ENCODE measurements around the gene RAD21L1. TPM values are rescaled to one million over a fixed set of nuclear protein-coding genes. Genes with fewer than 3 reads are reported as not detected.
"Not testable (repeated sequence)": the region's sequence is repeated elsewhere in the genome, so short reads cannot be mapped to it uniquely, and the experiment has no call there.

RAD21L1 gene
- total RNA-seq, 1 donor from 2014 or later, result not detected

DNA sequence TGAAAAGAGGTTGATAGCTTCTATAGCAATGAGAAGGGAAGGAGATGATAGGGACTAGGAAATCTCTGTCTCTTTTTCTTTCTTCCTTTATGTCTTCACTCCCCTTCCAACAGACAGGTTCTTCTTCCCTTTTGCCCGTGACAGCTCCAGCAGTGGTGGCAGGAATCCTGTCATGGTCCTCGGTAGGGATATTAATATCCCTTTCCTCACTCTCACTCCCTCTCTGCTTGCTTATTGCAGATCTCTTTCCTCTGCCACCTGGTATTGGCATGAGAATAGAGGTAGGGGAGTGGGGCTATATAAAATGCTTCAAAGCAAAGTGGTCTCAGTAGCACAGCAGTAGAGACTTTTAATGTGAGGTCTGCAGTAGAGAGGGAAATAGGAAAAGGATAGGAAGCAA, 19.7 kb downstream of the RAD21L1 start:
- no peaks in the 10 kb centered on the region for H3K9me3 Mint-ChIP-seq
- peaks cover 7% of the 10 kb centered on the region for H3K4me1 Mint-ChIP-seq

DNA sequence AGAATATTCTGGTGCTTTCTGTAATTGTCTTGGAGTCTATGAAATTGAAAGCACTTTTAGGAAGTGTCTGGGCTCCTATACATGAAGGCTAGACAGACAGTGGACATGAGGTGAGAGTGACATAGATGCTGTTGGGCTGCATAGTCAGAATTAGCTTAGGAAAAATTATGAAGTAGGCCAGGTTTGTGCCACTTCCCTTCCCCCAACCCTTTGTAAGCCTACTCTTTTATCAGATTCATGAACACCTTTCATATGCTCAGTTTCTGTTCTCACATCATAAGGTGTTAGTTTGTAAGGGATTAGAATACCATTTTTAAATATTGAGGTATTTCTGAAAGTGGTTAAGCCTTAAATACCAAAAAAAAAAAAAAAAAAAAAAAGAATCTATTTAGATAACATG, 21.8 kb downstream of the RAD21L1 start:
- no peaks in the 10 kb centered on the region for H3K36me3 Mint-ChIP-seq (ENCODE audit: low read depth)
- peaks cover 23% of the 10 kb centered on the region for H3K27me3 Mint-ChIP-seq (ENCODE audit: low read depth)
- H3K27ac Mint-ChIP-seq (ENCODE audit: unreplicated experiment), result no peak overlapping the region
- TF ChIP-seq, protein P1, sequence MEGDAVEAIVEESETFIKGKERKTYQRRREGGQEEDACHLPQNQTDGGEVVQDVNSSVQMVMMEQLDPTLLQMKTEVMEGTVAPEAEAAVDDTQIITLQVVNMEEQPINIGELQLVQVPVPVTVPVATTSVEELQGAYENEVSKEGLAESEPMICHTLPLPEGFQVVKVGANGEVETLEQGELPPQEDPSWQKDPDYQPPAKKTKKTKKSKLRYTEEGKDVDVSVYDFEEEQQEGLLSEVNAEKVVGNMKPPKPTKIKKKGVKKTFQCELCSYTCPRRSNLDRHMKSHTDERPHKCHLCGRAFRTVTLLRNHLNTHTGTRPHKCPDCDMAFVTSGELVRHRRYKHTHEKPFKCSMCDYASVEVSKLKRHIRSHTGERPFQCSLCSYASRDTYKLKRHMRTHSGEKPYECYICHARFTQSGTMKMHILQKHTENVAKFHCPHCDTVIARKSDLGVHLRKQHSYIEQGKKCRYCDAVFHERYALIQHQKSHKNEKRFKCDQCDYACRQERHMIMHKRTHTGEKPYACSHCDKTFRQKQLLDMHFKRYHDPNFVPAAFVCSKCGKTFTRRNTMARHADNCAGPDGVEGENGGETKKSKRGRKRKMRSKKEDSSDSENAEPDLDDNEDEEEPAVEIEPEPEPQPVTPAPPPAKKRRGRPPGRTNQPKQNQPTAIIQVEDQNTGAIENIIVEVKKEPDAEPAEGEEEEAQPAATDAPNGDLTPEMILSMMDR (conservative IDR thresholded peaks at IDR 0.05), result no peak
- DNase-seq (ENCODE audit: low read depth, low spot score), result no peak
- no peak overlapping the region for H3K4me3 Mint-ChIP-seq
- H3K4me1 Mint-ChIP-seq, result no peaks in the 10 kb centered on the region
- peaks cover 3% of the 10 kb centered on the region for H3K9me3 Mint-ChIP-seq

More for the DNA sequence above, 19.7 kb downstream of the RAD21L1 start:
- Mint-ChIP-seq H3K36me3 (ENCODE audit: low read depth) (no peaks in the 10 kb centered on the region), H3K4me3 (no peak overlapping the region), H3K27ac (ENCODE audit: unreplicated experiment) (no peak overlapping the region), H3K27me3 (ENCODE audit: low read depth) (peaks cover 15% of the 10 kb centered on the region)
- no peak for DNase-seq (ENCODE audit: low read depth, low spot score)
- TF ChIP-seq, protein P1 (conservative IDR thresholded peaks at IDR 0.05), result no peak

DNA sequence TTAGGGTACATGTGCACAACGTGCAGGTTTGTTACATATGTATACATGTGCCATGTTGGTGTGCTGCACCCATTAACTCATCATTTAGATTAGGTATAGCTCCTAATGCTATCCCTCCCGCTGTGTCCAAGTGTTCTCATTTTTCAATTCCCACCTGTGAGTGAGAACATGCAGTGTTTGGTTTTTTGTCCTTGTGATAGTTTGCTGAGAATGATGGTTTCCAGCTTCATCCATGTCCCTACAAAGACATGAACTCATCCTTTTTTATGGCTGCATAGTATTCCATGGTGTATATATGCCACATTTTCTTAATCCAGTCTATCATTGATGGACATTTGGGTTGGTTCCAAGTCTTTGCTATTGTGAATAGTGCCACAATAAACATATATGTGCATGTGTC, 24.4 kb downstream of the RAD21L1 start:
- not testable (repeated sequence) for DNase-seq (ENCODE audit: low read depth, low spot score); H3K4me1 Mint-ChIP-seq; H3K36me3 Mint-ChIP-seq (ENCODE audit: low read depth); H3K9me3 Mint-ChIP-seq; H3K4me3 Mint-ChIP-seq; H3K27ac Mint-ChIP-seq (ENCODE audit: unreplicated experiment)
- peaks cover 29% of the 10 kb centered on the region for H3K27me3 Mint-ChIP-seq (ENCODE audit: low read depth)

DNA sequence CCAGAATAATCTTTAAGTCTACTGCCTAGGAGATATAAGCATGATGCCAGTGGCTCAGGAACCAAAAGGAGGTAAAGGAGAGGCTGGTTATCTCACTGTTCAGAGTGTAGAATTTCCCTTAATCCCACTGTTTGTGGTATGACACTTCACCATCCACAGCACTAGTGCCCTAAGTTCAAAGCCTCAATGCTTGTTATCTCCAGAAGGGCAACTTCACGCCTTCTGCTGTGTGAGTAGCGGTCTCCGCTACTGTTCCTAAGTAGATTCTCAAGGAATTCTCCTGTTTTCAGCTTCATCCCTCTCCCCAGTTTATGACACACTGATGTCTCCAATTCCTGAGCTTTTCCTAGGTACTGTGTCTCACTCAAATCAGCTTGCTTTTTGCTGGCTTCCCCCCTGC, 26.6 kb downstream of the RAD21L1 start:
- DNase-seq (ENCODE audit: low read depth, low spot score), result no peak
- TF ChIP-seq, protein P1 (conservative IDR thresholded peaks at IDR 0.05), result no peak
- no peak overlapping the region for H3K27ac Mint-ChIP-seq (ENCODE audit: unreplicated experiment)
- no peaks in the 10 kb centered on the region for H3K36me3 Mint-ChIP-seq (ENCODE audit: low read depth)
- H3K9me3 Mint-ChIP-seq, result peaks cover 3% of the 10 kb centered on the region
- H3K27me3 Mint-ChIP-seq (ENCODE audit: low read depth), result peaks cover 31% of the 10 kb centered on the region
- H3K4me1 Mint-ChIP-seq, result no peaks in the 10 kb centered on the region
- H3K4me3 Mint-ChIP-seq, result no peak overlapping the region

DNA sequence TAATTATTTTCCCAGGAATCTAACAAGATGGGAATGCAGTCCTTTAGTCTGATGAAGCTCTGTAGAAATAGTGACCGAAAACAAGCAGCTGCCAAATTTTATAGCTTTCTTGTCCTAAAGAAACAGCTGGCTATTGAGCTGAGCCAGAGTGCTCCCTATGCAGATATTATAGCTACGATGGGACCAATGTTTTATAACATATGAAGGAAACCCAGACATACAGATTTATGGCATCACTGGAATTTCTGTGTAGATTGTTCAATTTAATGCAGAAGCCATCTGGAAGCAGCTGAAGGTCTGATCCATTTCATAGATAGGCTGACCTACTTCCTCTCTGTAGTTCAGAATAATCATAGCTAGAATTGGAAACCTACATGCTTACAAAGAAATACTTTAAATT, 28.4 kb downstream of the RAD21L1 start:
- Mint-ChIP-seq H3K4me3 (no peak overlapping the region), H3K27me3 (ENCODE audit: low read depth) (peaks cover 31% of the 10 kb centered on the region), H3K36me3 (ENCODE audit: low read depth) (no peaks in the 10 kb centered on the region), H3K9me3 (peaks cover 3% of the 10 kb centered on the region), H3K27ac (ENCODE audit: unreplicated experiment) (no peak overlapping the region), H3K4me1 (no peaks in the 10 kb centered on the region)
- TF ChIP-seq, protein P1 (conservative IDR thresholded peaks at IDR 0.05), result no peak
- no peak for DNase-seq (ENCODE audit: low read depth, low spot score)

DNA sequence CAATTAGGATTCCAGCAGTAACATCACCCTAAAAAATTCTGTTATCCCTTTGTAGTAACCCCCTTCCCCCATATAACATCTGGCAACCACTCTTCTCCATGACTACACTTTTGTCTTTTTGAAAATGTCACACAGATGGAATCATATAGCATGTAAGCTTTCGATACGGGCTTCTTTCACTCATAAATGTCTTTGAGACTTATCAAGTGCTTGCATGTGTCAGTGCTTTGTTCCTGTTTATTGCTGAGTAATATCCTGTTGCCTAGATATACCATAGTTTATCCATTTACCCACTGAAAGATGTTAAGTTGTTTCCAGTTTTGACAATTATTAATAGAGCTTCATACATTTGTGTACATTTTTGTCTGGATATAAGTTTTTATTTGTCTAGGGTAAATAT, 29.8 kb downstream of the RAD21L1 start:
- H3K9me3 Mint-ChIP-seq, result peaks cover 3% of the 10 kb centered on the region
- TF ChIP-seq, protein P1 (conservative IDR thresholded peaks at IDR 0.05), result no peak
- H3K27me3 Mint-ChIP-seq (ENCODE audit: low read depth), result peaks cover 31% of the 10 kb centered on the region
- no peaks in the 10 kb centered on the region for H3K4me1 Mint-ChIP-seq
- no peak for DNase-seq (ENCODE audit: low read depth, low spot score)
- H3K27ac Mint-ChIP-seq (ENCODE audit: unreplicated experiment), result no peak overlapping the region
- no peaks in the 10 kb centered on the region for H3K36me3 Mint-ChIP-seq (ENCODE audit: low read depth)
- no peak overlapping the region for H3K4me3 Mint-ChIP-seq

All from neural crest cell (in vitro differentiated cells).